ENCODE measurements around the gene DUSP1. TPM values are rescaled to one million over a fixed set of nuclear protein-coding genes. Genes with fewer than 3 reads are reported as not detected.

Gene DUSP1
- total and polyA plus RNA-seq, 2 of the 13 experiments (the other 11 are each of a cell fraction or from before 2014, with no cell fraction given): 27.1 to 55.5 TPM

DNA sequence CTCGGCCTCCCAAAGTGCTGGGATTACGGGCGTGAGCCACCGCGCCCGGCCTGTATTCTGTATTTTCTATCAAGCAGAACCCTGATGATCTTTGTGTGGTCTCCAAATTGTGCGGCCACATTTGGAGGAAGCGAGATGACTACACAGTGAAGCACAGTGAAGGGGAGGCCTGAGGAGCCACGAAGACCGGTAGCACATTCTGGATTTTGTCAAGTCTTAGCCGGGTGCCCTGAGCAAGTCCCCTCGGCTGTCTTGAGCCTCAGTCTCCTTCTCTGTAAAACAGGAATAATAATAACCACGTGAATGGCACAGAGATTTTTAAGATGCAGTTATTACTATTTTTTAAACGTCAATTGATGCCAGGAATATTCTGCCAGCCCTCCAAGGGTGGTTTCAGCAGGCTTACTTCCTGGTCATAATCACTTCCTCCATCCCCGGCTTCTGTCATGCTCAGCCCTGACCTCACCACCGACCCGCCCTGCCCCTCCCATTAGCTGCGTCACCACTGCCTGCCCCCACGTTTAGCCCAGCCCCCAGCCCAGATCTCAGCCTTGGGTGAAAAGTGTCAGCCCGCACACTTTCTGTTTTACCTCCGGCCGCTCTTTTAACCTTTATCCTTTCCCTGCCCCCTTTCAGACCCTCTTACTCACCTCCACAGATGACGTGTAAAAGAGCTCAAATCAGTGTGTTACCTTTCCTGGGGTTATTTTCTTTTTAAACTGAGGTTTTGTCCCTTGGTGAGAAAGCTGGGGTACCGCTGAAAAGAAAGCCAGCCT lies 36.1 kb upstream of the DUSP1 start (continued):
- TF ChIP-seq ZNF672 (CRISPR knock-in tag; IDR thresholded peaks at IDR 0.05) (no peak), TOE1 (CRISPR knock-in tag; IDR thresholded peaks at IDR 0.05) (no peak), ZNF891 (CRISPR knock-in tag; IDR thresholded peaks at IDR 0.05) (no peak), MEIS1 (CRISPR knock-in tag; IDR thresholded peaks at IDR 0.05; ENCODE audit: borderline replicate concordance) (no peak), ZNF570 (CRISPR knock-in tag; IDR thresholded peaks at IDR 0.05; ENCODE audit: borderline replicate concordance) (no peak), RAD51 (IDR thresholded peaks at IDR 0.05; ENCODE audit: borderline replicate concordance) (no peak), NFIC (IDR thresholded peaks at IDR 0.05; ENCODE audit: low read length) (peak; percentile 21; the same call in 1 of the 2 replicates), ZNF841 (CRISPR knock-in tag; IDR thresholded peaks at IDR 0.05; ENCODE audit: borderline replicate concordance) (no peak), MAF1 (CRISPR knock-in tag; IDR thresholded peaks at IDR 0.05; ENCODE audit: borderline replicate concordance) (no peak)
- TF ChIP-seq, protein P1, sequence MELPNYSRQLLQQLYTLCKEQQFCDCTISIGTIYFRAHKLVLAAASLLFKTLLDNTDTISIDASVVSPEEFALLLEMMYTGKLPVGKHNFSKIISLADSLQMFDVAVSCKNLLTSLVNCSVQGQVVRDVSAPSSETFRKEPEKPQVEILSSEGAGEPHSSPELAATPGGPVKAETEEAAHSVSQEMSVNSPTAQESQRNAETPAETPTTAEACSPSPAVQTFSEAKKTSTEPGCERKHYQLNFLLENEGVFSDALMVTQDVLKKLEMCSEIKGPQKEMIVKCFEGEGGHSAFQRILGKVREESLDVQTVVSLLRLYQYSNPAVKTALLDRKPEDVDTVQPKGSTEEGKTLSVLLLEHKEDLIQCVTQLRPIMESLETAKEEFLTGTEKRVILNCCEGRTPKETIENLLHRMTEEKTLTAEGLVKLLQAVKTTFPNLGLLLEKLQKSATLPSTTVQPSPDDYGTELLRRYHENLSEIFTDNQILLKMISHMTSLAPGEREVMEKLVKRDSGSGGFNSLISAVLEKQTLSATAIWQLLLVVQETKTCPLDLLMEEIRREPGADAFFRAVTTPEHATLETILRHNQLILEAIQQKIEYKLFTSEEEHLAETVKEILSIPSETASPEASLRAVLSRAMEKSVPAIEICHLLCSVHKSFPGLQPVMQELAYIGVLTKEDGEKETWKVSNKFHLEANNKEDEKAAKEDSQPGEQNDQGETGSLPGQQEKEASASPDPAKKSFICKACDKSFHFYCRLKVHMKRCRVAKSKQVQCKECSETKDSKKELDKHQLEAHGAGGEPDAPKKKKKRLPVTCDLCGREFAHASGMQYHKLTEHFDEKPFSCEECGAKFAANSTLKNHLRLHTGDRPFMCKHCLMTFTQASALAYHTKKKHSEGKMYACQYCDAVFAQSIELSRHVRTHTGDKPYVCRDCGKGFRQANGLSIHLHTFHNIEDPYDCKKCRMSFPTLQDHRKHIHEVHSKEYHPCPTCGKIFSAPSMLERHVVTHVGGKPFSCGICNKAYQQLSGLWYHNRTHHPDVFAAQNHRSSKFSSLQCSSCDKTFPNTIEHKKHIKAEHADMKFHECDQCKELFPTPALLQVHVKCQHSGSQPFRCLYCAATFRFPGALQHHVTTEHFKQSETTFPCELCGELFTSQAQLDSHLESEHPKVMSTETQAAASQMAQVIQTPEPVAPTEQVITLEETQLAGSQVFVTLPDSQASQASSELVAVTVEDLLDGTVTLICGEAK (IDR thresholded peaks at IDR 0.05): no peak
- TF ChIP-seq, protein P1 (CRISPR knock-in tag; IDR thresholded peaks at IDR 0.05): no peak
- TF ChIP-seq, protein P2, sequence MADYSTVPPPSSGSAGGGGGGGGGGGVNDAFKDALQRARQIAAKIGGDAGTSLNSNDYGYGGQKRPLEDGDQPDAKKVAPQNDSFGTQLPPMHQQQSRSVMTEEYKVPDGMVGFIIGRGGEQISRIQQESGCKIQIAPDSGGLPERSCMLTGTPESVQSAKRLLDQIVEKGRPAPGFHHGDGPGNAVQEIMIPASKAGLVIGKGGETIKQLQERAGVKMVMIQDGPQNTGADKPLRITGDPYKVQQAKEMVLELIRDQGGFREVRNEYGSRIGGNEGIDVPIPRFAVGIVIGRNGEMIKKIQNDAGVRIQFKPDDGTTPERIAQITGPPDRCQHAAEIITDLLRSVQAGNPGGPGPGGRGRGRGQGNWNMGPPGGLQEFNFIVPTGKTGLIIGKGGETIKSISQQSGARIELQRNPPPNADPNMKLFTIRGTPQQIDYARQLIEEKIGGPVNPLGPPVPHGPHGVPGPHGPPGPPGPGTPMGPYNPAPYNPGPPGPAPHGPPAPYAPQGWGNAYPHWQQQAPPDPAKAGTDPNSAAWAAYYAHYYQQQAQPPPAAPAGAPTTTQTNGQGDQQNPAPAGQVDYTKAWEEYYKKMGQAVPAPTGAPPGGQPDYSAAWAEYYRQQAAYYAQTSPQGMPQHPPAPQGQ (CRISPR knock-in tag; IDR thresholded peaks at IDR 0.05; ENCODE audit: borderline replicate concordance): no peak
